ENCODE data around the gene DNA2.
A peak's percentile ranks its signal among the peaks of the same experiment; 100 is the strongest.

Gene DNA2

DNA sequence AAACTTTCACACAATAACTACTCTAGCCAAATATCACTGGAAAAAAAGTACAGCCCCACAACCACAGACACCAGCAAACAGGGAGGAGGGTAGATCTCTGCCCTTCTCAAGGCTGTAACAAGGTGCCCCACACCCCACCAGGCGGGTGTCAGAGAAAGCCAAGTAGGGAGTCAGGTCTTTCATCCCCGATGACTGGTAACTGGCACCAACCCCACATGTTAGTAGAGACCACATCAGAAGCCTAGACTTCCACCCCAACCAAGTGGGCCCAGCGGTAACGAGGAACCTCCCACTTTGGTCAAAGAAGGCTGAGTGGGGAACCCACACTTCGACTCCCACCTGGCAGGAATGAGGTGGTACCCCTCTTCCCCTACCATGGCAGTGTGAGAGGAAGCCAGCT lies 48.3 kb downstream of the DNA2 start:
- no peak for DNase-seq (ENCODE audit: extremely low read depth, low read depth)
- no peak overlapping the region for H3K4me3 ChIP-seq (replicated peaks; ENCODE audit: low read depth, low read length)
- no peak for TF ChIP-seq CTCF (IDR thresholded peaks at IDR 0.05; ENCODE audit: low read depth, low read length, missing control alignments)

GRCh38 chr10:68419376-68419775 lies 52.4 kb downstream of the DNA2 start:
- DNase-seq (ENCODE audit: extremely low read depth, low read depth) = no peak
- no peak overlapping the region for H3K4me3 ChIP-seq (replicated peaks; ENCODE audit: low read depth, low read length)
- TF ChIP-seq CTCF (IDR thresholded peaks at IDR 0.05; ENCODE audit: low read depth, low read length, missing control alignments) = no peak

- no peak for TF ChIP-seq CTCF (IDR thresholded peaks at IDR 0.05; ENCODE audit: low read depth, low read length, missing control alignments)
- DNase-seq (ENCODE audit: extremely low read depth, low read depth) = no peak
- H3K4me3 ChIP-seq (replicated peaks; ENCODE audit: low read depth, low read length) = no peak overlapping the region
Observed at GRCh38 chr10:68408898-68409518, 62.8 kb downstream of the DNA2 start.

GRCh38 chr10:68406815-68407548 lies 64.8 kb downstream of the DNA2 start, which contains the start of gene RUFY2:
TSS of gene RUFY2 (minus strand) at chr10:68407277. CDS start at chr10:68407189, 88 bp downstream.
- peak within 1 kb of the TSS; percentile 97 for H3K4me3 ChIP-seq (replicated peaks; ENCODE audit: low read depth, low read length)
- TF ChIP-seq CTCF (IDR thresholded peaks at IDR 0.05; ENCODE audit: low read depth, low read length, missing control alignments) = peak; percentile 14
- peak; percentile 24 for DNase-seq (ENCODE audit: extremely low read depth, low read depth)

DNA sequence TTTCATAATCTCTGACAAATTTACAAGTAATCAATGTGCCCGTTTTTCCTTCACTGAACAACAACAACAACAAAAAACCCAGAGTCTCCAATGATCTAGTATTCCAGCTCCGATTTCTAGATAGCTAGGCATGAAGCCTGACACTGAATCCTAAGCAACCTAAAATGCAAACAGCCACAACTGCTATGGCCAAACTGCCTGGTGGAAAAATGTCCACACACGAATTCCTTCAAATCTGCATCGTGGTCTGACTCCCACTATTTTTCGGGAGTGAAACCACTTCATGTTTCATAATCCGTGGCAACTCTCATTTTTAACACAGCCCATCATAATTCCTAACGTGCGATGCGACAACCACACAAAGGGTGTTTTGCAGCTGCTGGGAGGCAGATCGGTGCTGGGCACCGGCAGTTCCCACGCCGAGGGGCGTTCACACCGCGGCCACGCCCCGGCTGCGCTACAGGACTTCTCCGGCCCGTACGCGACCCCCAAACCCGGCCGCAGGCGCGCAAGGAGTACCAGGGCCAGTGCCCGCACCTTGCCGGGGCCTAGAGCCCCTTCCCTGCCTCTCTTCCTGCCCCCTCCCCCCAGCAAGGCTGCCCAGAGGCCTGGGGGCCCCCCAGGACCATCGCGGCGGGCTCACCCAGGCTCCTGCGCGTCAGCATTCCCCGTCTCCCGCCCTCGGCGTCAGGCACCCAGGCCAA lies 65.5 kb downstream of the DNA2 start:
- TF ChIP-seq CTCF (IDR thresholded peaks at IDR 0.05; ENCODE audit: low read depth, low read length, missing control alignments) = no peak
- no peak for DNase-seq (ENCODE audit: extremely low read depth, low read depth)
- H3K4me3 ChIP-seq (replicated peaks; ENCODE audit: low read depth, low read length) = peak overlapping the region; percentile 97

GRCh38 chr10:68403701-68404100 lies 68.1 kb downstream of the DNA2 start:
- DNase-seq (ENCODE audit: extremely low read depth, low read depth) = no peak
- no peak for TF ChIP-seq CTCF (IDR thresholded peaks at IDR 0.05; ENCODE audit: low read depth, low read length, missing control alignments)
- no peak overlapping the region for H3K4me3 ChIP-seq (replicated peaks; ENCODE audit: low read depth, low read length)
